MCF 10A (cell line): ENCODE measurements around the gene PTPRN2. TPM values are rescaled to one million over a fixed set of nuclear protein-coding genes. Genes with fewer than 3 reads are reported as not detected.

Source experiments
- BruUV-seq: library from RNA; stranded (reverse); fragments of 400-500 nt; replicated peaks from 2 replicates; lab custom pipeline; 2021; lab: Mats Ljungman, UMichigan
- CTCF ChIA-PET: fragments of 300-600 bp; sonication (Branson Sonifier 250); formaldehyde crosslinking; extraction: SDS; loops from one replicate; lab custom pipeline; 2021; ENCODE audit warnings: antibody characterized with exemption, inconsistent platforms; lab: Yijun Ruan, JAX
- POLR2A ChIA-PET: fragments of 300-600, 350-650 bp; sonication (Branson Sonifier 250); formaldehyde crosslinking; extraction: SDS; loops from one replicate; lab custom pipeline; 2020; ENCODE audit warnings: antibody characterized with exemption, inconsistent platforms; lab: Yijun Ruan, JAX
- DNase-seq: peaks from one replicate; pipeline ENCODE4 v3.0.0-alpha.2; 2018; ENCODE audit not compliant: unreplicated experiment
- H3K27ac Mint-ChIP-seq: one replicate; pipeline ENCODE4 v1.8.0; 2022; ENCODE audit warnings: mild to moderate bottlenecking, low read depth, mixed read lengths; ENCODE audit not compliant: unreplicated experiment
- H3K27me3 Mint-ChIP-seq: one replicate; pipeline ENCODE4 v1.8.0; 2022; ENCODE audit warnings: mixed read lengths; ENCODE audit not compliant: insufficient read depth, unreplicated experiment
- H3K36me3 Mint-ChIP-seq: one replicate; pipeline ENCODE4 v1.8.0; 2022; ENCODE audit warnings: mild to moderate bottlenecking, moderate library complexity, mixed read lengths; ENCODE audit not compliant: insufficient read depth, unreplicated experiment
- H3K4me1 Mint-ChIP-seq: one replicate; pipeline ENCODE4 v1.8.0; 2022; ENCODE audit warnings: mixed read lengths; ENCODE audit not compliant: insufficient read depth, unreplicated experiment
- H3K4me3 Mint-ChIP-seq: one replicate; pipeline ENCODE4 v1.8.0; 2022; ENCODE audit warnings: mild to moderate bottlenecking, moderate library complexity, mixed read lengths; ENCODE audit not compliant: unreplicated experiment
- H3K9me3 Mint-ChIP-seq: one replicate; pipeline ENCODE4 v1.8.0; 2022; ENCODE audit warnings: mixed read lengths; ENCODE audit not compliant: unreplicated experiment
- CTCF ChIP-seq: fragments of 200-600 bp; IDR thresholded peaks from one replicate; pipeline ENCODE4 v1.8.0; 2022; ENCODE audit warnings: antibody characterized with exemption, mild to moderate bottlenecking; ENCODE audit not compliant: unreplicated experiment
- intact Hi-C: fragments of 100-400 bp; cut with micrococcal nuclease; formaldehyde crosslinking; loops from 2 replicates; pipeline ENCODE4 v1.14.1; 2022
- total RNA-seq: library from RNA; stranded (reverse); gene quantifications from 2 replicates; pipeline ENCODE4 v1.2.3, GENCODE V29; 2022

Gene PTPRN2
- total RNA-seq, 1 experiment from 2014 or later, result 4.5 TPM

- Mint-ChIP-seq H3K4me1 (no peaks in the 10 kb centered on the region), H3K27me3 (peaks cover 32% of the 10 kb centered on the region), H3K36me3 (no peaks in the 10 kb centered on the region), H3K27ac (no peak overlapping the region), H3K9me3 (no peaks in the 10 kb centered on the region), H3K4me3 (no peak overlapping the region)
- BruUV-seq, result no TSS peak
- no peak for DNase-seq
- ChIA-PET CTCF (no interaction called here), POLR2A (no interaction called here)
- no peak for TF ChIP-seq CTCF
- intact Hi-C loops, result no loop called here
Measured at GRCh38 chr7:157685430-157686284, 902.0 kb downstream of the PTPRN2 start.

GRCh38 chr7:157684909-157685429 lies 902.7 kb downstream of the PTPRN2 start:
- Mint-ChIP-seq H3K36me3 (no peaks in the 10 kb centered on the region), H3K9me3 (no peaks in the 10 kb centered on the region), H3K27ac (no peak overlapping the region), H3K4me1 (no peaks in the 10 kb centered on the region), H3K27me3 (peaks cover 38% of the 10 kb centered on the region), H3K4me3 (no peak overlapping the region)
- POLR2A ChIA-PET, result no interaction called here
- intact Hi-C loops, result no loop called here
- no TSS peak for BruUV-seq
- no peak for DNase-seq
- CTCF ChIA-PET, result no interaction called here
- no peak for TF ChIP-seq CTCF

GRCh38 chr7:157684157-157684908 lies 903.3 kb downstream of the PTPRN2 start:
- POLR2A ChIA-PET, result interaction anchor here (0.7 kb wide), 1 partner anchor 40 kb away, joined by 3 read pairs; no protein-coding TSS in a partner anchor
- TF ChIP-seq CTCF, result no peak
- Mint-ChIP-seq H3K4me3 (no peak overlapping the region), H3K27me3 (peaks cover 44% of the 10 kb centered on the region), H3K27ac (no peak overlapping the region), H3K9me3 (no peaks in the 10 kb centered on the region), H3K4me1 (no peaks in the 10 kb centered on the region), H3K36me3 (no peaks in the 10 kb centered on the region)
- DNase-seq, result no peak
- intact Hi-C loops, result no loop called here
- no TSS peak for BruUV-seq
- CTCF ChIA-PET, result interaction anchor here (0.6 kb wide), 1 partner anchor 761 kb away, joined by 4 read pairs; no protein-coding TSS in a partner anchor

GRCh38 chr7:157683747-157684156 lies 903.9 kb downstream of the PTPRN2 start:
- Mint-ChIP-seq H3K4me3 (no peak overlapping the region), H3K36me3 (no peaks in the 10 kb centered on the region), H3K4me1 (no peaks in the 10 kb centered on the region), H3K27me3 (peaks cover 44% of the 10 kb centered on the region), H3K9me3 (no peaks in the 10 kb centered on the region), H3K27ac (no peak overlapping the region)
- POLR2A ChIA-PET, result interaction anchor here (0.7 kb wide), 1 partner anchor 41 kb away, joined by 3 read pairs; no protein-coding TSS in a partner anchor
- no peak for TF ChIP-seq CTCF
- CTCF ChIA-PET, result interaction anchor here (0.6 kb wide), 1 partner anchor 761 kb away, joined by 4 read pairs; no protein-coding TSS in a partner anchor
- no TSS peak for BruUV-seq
- no peak for DNase-seq
- intact Hi-C loops, result no loop called here
